GM19452 (cell line): Measurements from ENCODE around the gene BBS2.

Experiments used
- ATAC-seq: cut with Tn5 transposase; IDR thresholded peaks from one replicate; pipeline ENCODE4 v1.9.1; 2021; ENCODE audit not compliant: unreplicated experiment

Gene BBS2

GRCh38 chr16:56479469-56479868 is 40.4 kb downstream of the BBS2 start:
- ATAC-seq = no peak

- ATAC-seq = no peak
Observed at GRCh38 chr16:56478281-56479049, 41.4 kb downstream of the BBS2 start.

- ATAC-seq = no peak
Observed at GRCh38 chr16:56477096-56477878, 42.5 kb downstream of the BBS2 start.

GRCh38 chr16:56475201-56475600 is 44.6 kb downstream of the BBS2 start:
- no peak for ATAC-seq

GRCh38 chr16:56470666-56471065 is 49.2 kb downstream of the BBS2 start:
- ATAC-seq = no peak

GRCh38 chr16:56470232-56470631 is 49.6 kb downstream of the BBS2 start:
- ATAC-seq = no peak

- ATAC-seq = no peak
Observed at GRCh38 chr16:56469748-56470147, 50.1 kb downstream of the BBS2 start.

GRCh38 chr16:56468800-56469199 is 51.0 kb downstream of the BBS2 start:
- no peak for ATAC-seq

- ATAC-seq = no peak
Observed at GRCh38 chr16:56466344-56466743, 53.5 kb downstream of the BBS2 start.

GRCh38 chr16:56463153-56463552 is 56.7 kb downstream of the BBS2 start:
- no peak for ATAC-seq

- no peak for ATAC-seq
Observed at GRCh38 chr16:56462064-56462796, 57.6 kb downstream of the BBS2 start.

GRCh38 chr16:56460101-56460500 is 59.7 kb downstream of the BBS2 start:
- no peak for ATAC-seq

- ATAC-seq = no peak
Observed at GRCh38 chr16:56457927-56458470, 61.8 kb downstream of the BBS2 start.

- peak; percentile 39 for ATAC-seq
Observed at GRCh38 chr16:56451753-56452689, 67.8 kb downstream of the BBS2 start.

GRCh38 chr16:56450986-56451752 is 68.7 kb downstream of the BBS2 start, which contains the start of the genes NUDT21 and OGFOD1:
TSS of gene NUDT21 (minus strand) at chr16:56451332. CDS start at chr16:56451202, 130 bp downstream.
TSS of gene OGFOD1 (plus strand) at chr16:56451554. CDS start at chr16:56451613, 59 bp downstream.
- ATAC-seq = peak; percentile 95

GRCh38 chr16:56450275-56450985 is 69.4 kb downstream of the BBS2 start:
- ATAC-seq = no peak

- no peak for ATAC-seq
Observed at GRCh38 chr16:56448005-56448404, 71.8 kb downstream of the BBS2 start.

- no peak for ATAC-seq
Observed at GRCh38 chr16:56447286-56447685, 72.5 kb downstream of the BBS2 start.

- ATAC-seq = no peak
Observed at GRCh38 chr16:56438038-56438437, 81.8 kb downstream of the BBS2 start.
